Measurements from ENCODE around the gene FDXR.
"Not testable (repeated sequence)": the region's sequence is repeated elsewhere in the genome, so short reads cannot be mapped to it uniquely, and the experiment has no call there.

FDXR gene

GRCh38 chr17:74873037-74873873 is 461 bp upstream of the FDXR start:
- DNase-seq (ENCODE audit: low read depth, low spot score): peak; percentile 100

GRCh38 chr17:74871356-74872076 is 1.3 kb downstream of the FDXR start:
- DNase-seq (ENCODE audit: low read depth, low spot score): no peak

GRCh38 chr17:74870512-74870911 is 2.3 kb downstream of the FDXR start:
- no peak for DNase-seq (ENCODE audit: low read depth, low spot score)

- not testable (repeated sequence) for DNase-seq (ENCODE audit: low read depth, low spot score)
Measured at GRCh38 chr17:74870028-74870427, 2.8 kb downstream of the FDXR start.

GRCh38 chr17:74868908-74869255 is 3.9 kb downstream of the FDXR start:
- no peak for DNase-seq (ENCODE audit: low read depth, low spot score)

- DNase-seq (ENCODE audit: low read depth, low spot score): no peak
Measured at GRCh38 chr17:74868251-74868907, 4.4 kb downstream of the FDXR start.

GRCh38 chr17:74866198-74866835 is 6.5 kb downstream of the FDXR start:
- DNase-seq (ENCODE audit: low read depth, low spot score): no peak

- DNase-seq (ENCODE audit: low read depth, low spot score): no peak
Measured at GRCh38 chr17:74865504-74866197, 7.1 kb downstream of the FDXR start.

GRCh38 chr17:74864866-74865395 is 7.9 kb downstream of the FDXR start:
- no peak for DNase-seq (ENCODE audit: low read depth, low spot score)

- no peak for DNase-seq (ENCODE audit: low read depth, low spot score)
Measured at GRCh38 chr17:74864297-74864865, 8.4 kb downstream of the FDXR start.

- DNase-seq (ENCODE audit: low read depth, low spot score): no peak
Measured at GRCh38 chr17:74863420-74864296, 9.1 kb downstream of the FDXR start.

GRCh38 chr17:74862919-74863318 is 9.9 kb downstream of the FDXR start:
- no peak for DNase-seq (ENCODE audit: low read depth, low spot score)

GRCh38 chr17:74862108-74862901 is 10.5 kb downstream of the FDXR start:
- no peak for DNase-seq (ENCODE audit: low read depth, low spot score)

- no peak for DNase-seq (ENCODE audit: low read depth, low spot score)
Measured at GRCh38 chr17:74861662-74862107, 11.1 kb downstream of the FDXR start.

GRCh38 chr17:74860872-74861661 is 11.7 kb downstream of the FDXR start:
- DNase-seq (ENCODE audit: low read depth, low spot score): no peak

- DNase-seq (ENCODE audit: low read depth, low spot score): no peak
Measured at GRCh38 chr17:74860229-74860871, 12.4 kb downstream of the FDXR start.

- no peak for DNase-seq (ENCODE audit: low read depth, low spot score)
Measured at GRCh38 chr17:74859459-74860228, 13.2 kb downstream of the FDXR start, which contains the start of gene GRIN2C. TSS of gene GRIN2C (minus strand) at chr17:74859885. CDS start at chr17:74855092, 4,793 bp downstream.
